Ovary (tissue), 9 donors: ENCODE results near the gene INPP5A. TPM values are rescaled to one million over a fixed set of nuclear protein-coding genes. Genes with fewer than 3 reads are reported as not detected.

Experiments
- DNase-seq, 5 donors: peaks; one replicate each; pipeline ENCODE4 v3.0.0-alpha.2; 2019 to 2020
- H3K27ac ChIP-seq, 2 donors: fragments of 200-600 bp; one replicate each; pipeline versions ENCODE4 v1.5.1 to v1.8.0; 2019 to 2022
- H3K27me3 ChIP-seq: fragments of 200-600 bp; one replicate; pipeline ENCODE4 v1.8.0; 2022
- H3K36me3 ChIP-seq: fragments of 200-600 bp; sonication (generic); one replicate; pipeline ENCODE4 v1.5.1; 2019
- H3K4me1 ChIP-seq: one replicate; pipeline ENCODE4 v1.8.1; 2013; ENCODE audit warnings: mild to moderate bottlenecking, moderate library complexity; ENCODE audit not compliant: insufficient read depth
- H3K4me3 ChIP-seq: fragments of 200-600 bp; sonication (generic); one replicate; pipeline ENCODE4 v1.5.1; 2017
- H3K9me3 ChIP-seq, 2 donors: fragments of 200-600 bp in 1 of 2; sonication (generic) in 1 of 2; one replicate each; pipeline versions ENCODE4 v1.5.1 to v1.8.1; 2013 to 2019; ENCODE audit warnings: mild to moderate bottlenecking in 1 of 2, moderate library complexity in 1 of 2
- EP300 ChIP-seq: sonication (generic); formaldehyde crosslinking; IDR thresholded peaks from one replicate; pipeline ENCODE4 v1.6.1; 2017; ENCODE audit warnings: antibody characterized with exemption
- POLR2A ChIP-seq: fragments of 450-650 bp; IDR thresholded peaks from one replicate; pipeline ENCODE4 v1.6.1; 2017; ENCODE audit warnings: antibody characterized with exemption, mild to moderate bottlenecking, moderate library complexity
- WGBS, 3 donors: extraction: QIAGEN DNeasy Blood & Tissue Kit in 1 of 3; methylation state at CpG; one replicate each; pipeline versions ENCODE4 v1.1.5 to v1.1.7; 2013 to 2017; 5-methylcytosine and 5-hydroxymethylcytosine counted together
- intact Hi-C, 4 donors: fragments of 100-400 bp; cut with DNase I; formaldehyde crosslinking; loops; one replicate each; pipeline versions ENCODE4 v1.11.0 to v1.15.1; 2022 to 2023
- polyA plus RNA-seq, 2 donors: library from polyadenylated mRNA; stranded (reverse); fragments of 200-250 nt in 1 of 2; fragments of 350-450 nt in 1 of 2; fragmentation: Illumina TruSeq in 1 of 2; extraction: RNeasy Lipid Tissue Mini Kit (QIAGEN cat#74804) in 1 of 2; gene quantifications; one replicate each; pipeline ENCODE4 v1.2.3, GENCODE V29; 2013 to 2014
- total RNA-seq, 7 donors: library from RNA; depleted of rRNA in 2 of 7; stranded (reverse); fragments of >200 nt in 2 of 7; fragmentation: NEBNext Ultra II Directional in 3 of 7; extraction: Animal tissue kit (Norgen Biotek cat#: 25700) in 3 of 7; gene quantifications; one replicate each; pipeline versions ENCODE4 v1.1.0 to v1.2.4, GENCODE V29; 2016 to 2023
- TF ChIP-seq, protein P1 (sequence below), 3 donors: fragments of 450-650 bp in 2 of 3; fragments of 200-600 bp in 1 of 3; IDR thresholded peaks; one replicate each; pipeline versions ENCODE4 v1.5.1 to v1.8.0; 2016 to 2022; ENCODE audit warnings: antibody characterized with exemption in 3 of 3, mild to moderate bottlenecking in 1 of 3
- donor health status: DM: no; HTN: no; CAD: no; lungs with moderate emphysema.
- donor health status: DM: no; HTN: no; CAD: no.
- donor health status: Bipolar disorder and iron deficiency.
- donor health status: DM: yes; HTN: yes; CAD: no.
- donor health status: DM: no; HTN: no; CAD: no.
- donor health status: DM: yes; HTN: yes; CAD: no.

INPP5A gene
- total and polyA plus RNA-seq, 9 donors, result 19.8 to 41.2 (median 35.3) TPM

DNA sequence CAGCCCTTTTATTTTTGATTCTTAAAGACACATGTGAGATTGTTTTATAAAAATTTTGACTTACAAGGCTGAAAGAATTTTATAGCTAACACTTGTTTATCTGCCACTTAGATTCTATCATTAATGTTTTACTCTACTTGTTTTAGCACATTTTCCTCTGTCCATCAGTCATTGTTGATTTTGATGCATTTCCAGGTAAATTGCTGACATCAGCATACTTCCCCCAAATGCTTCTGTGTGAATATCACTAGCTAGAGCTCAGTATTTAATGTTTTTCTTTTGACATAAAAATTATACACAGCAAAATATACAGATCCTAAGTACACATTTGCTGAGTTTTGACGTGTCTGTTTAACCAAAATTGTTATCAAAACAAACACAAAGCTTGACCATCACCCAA, 43.0 kb downstream of the INPP5A start:
- H3K4me1 ChIP-seq, result peaks cover 15% of the 10 kb centered on the region
- H3K27ac ChIP-seq, result no peak overlapping the region
- DNase-seq, result no peak
- H3K4me3 ChIP-seq, result no peak overlapping the region
- H3K9me3 ChIP-seq, result no peaks in the 10 kb centered on the region
- intact Hi-C loops, result no loop called here
- no peaks in the 10 kb centered on the region for H3K36me3 ChIP-seq
- 51 to 62% (median 51%) methylated on average over 1 of the region's 1 CpG for WGBS, 3 donors
- no peaks in the 10 kb centered on the region for H3K27me3 ChIP-seq
- no peak for TF ChIP-seq EP300
- TF ChIP-seq, protein P1, sequence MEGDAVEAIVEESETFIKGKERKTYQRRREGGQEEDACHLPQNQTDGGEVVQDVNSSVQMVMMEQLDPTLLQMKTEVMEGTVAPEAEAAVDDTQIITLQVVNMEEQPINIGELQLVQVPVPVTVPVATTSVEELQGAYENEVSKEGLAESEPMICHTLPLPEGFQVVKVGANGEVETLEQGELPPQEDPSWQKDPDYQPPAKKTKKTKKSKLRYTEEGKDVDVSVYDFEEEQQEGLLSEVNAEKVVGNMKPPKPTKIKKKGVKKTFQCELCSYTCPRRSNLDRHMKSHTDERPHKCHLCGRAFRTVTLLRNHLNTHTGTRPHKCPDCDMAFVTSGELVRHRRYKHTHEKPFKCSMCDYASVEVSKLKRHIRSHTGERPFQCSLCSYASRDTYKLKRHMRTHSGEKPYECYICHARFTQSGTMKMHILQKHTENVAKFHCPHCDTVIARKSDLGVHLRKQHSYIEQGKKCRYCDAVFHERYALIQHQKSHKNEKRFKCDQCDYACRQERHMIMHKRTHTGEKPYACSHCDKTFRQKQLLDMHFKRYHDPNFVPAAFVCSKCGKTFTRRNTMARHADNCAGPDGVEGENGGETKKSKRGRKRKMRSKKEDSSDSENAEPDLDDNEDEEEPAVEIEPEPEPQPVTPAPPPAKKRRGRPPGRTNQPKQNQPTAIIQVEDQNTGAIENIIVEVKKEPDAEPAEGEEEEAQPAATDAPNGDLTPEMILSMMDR (IDR thresholded peaks at IDR 0.05), result no peak
- no peak for TF ChIP-seq POLR2A

DNA sequence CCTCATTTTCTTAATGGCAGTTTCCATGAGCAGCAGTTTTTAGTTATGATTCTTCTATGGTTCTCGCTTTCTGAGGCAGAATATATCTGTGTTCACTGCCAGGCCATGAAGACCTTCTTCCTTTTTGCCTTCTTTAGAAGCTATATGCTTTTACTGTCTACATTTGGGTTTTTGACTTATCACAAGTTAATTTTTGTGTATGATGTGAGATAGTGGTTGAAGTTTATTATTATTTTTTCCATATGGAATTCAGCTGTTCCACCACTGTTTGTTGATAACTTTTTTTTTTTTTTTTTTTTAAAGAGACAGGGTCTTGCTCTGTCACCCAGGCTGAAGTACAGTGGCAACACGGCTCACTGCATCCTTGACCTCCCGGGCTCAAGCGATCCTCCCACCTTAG, 44.5 kb downstream of the INPP5A start:
- peaks cover 9% of the 10 kb centered on the region for H3K4me1 ChIP-seq
- TF ChIP-seq, protein P1 (IDR thresholded peaks at IDR 0.05), result no peak
- TF ChIP-seq POLR2A (no peak), EP300 (no peak)

DNA sequence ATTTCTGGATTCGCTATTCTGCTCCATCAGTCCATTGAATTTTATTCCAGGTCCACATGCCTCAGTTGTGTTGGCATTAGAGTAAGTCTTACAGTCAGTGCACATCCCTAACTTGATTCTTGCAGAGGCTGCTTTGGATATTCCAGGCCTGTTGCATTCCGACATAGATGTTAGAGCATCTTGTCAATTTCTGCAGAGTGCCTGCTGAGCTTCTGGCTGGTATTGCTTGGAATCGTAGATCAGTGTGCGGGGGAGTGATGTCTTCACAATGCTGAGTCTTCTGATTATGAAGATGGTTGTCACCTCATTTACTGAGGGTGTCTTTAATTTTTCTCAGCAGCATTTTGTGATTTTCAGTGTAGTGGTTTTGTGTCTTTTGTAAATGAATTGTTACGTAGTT, 45.2 kb downstream of the INPP5A start:
- H3K9me3 ChIP-seq, result no peaks in the 10 kb centered on the region
- no peak overlapping the region for H3K27ac ChIP-seq
- peaks cover 7% of the 10 kb centered on the region for H3K4me1 ChIP-seq
- H3K4me3 ChIP-seq, result no peak overlapping the region
- TF ChIP-seq, protein P1 (IDR thresholded peaks at IDR 0.05), result no peak
- TF ChIP-seq EP300 (no peak), POLR2A (no peak)
- intact Hi-C loops, result no loop called here
- no peaks in the 10 kb centered on the region for H3K27me3 ChIP-seq
- WGBS, 3 donors, result 84 to 87% (median 85%) methylated on average over 5 of the region's 5 CpGs
- DNase-seq, result no peak
- no peaks in the 10 kb centered on the region for H3K36me3 ChIP-seq

More for the DNA sequence above, 44.5 kb downstream of the INPP5A start:
- Histone ChIP-seq H3K9me3 (no peaks in the 10 kb centered on the region), H3K36me3 (no peaks in the 10 kb centered on the region), H3K4me3 (no peak overlapping the region), H3K27me3 (no peaks in the 10 kb centered on the region), H3K27ac (no peak overlapping the region)
- no peak for DNase-seq
- 62 to 85% (median 70%) methylated on average over 4 of the region's 4 CpGs for WGBS, 3 donors
- intact Hi-C loops, result no loop called here

DNA sequence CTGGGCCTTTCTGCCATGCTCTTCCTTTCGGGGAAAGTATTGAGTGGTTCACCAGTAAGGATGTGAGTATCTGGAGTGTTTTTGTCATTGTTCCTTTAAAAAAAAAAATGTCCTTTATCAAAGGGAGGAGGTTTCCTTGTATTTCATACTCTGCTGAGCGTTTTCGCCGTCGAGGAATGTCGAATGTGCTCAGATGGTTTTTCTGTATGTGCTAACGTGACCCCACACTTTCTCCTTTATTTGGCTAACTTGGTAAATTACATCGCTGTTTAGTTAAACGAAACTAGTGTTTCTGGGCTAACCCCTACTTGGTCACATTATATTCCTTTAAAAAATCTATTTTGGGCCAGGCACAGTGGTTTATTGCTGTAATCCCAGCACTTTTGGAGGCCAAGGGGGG, 45.9 kb downstream of the INPP5A start:
- 58 to 76% (median 67%) methylated on average over 9 of the region's 9 CpGs for WGBS, 3 donors
- Histone ChIP-seq H3K27ac (no peak overlapping the region), H3K27me3 (no peaks in the 10 kb centered on the region), H3K9me3 (no peaks in the 10 kb centered on the region), H3K36me3 (no peaks in the 10 kb centered on the region), H3K4me3 (no peak overlapping the region), H3K4me1 (peaks cover 6% of the 10 kb centered on the region)
- intact Hi-C loops, result no loop called here
- no peak for DNase-seq
- TF ChIP-seq, protein P1 (IDR thresholded peaks at IDR 0.05), result no peak
- TF ChIP-seq EP300, result no peak
- no peak for TF ChIP-seq POLR2A

DNA sequence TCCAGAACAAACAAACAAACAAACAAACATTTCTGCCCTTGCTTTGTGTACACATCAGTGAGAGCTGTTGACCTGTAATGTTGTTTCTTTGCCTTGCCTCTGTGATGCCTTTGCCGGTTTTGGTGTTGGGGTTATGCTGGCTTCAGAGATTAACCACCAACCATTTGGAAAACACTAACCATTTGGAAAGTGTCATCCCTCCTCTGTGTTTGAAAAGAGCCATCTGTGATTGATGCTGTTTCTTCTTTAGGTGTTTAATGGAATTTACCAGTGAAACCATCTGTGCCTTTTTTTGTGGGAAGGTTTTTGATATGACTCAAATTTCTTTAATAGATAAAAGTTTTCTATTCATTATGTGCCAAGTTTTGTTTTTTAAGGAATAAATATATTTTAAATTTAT, 46.5 kb downstream of the INPP5A start:
- DNase-seq, result no peak
- H3K36me3 ChIP-seq, result no peaks in the 10 kb centered on the region
- H3K9me3 ChIP-seq, result no peaks in the 10 kb centered on the region
- no peak overlapping the region for H3K27ac ChIP-seq
- TF ChIP-seq POLR2A (no peak), EP300 (no peak)
- TF ChIP-seq, protein P1 (IDR thresholded peaks at IDR 0.05), result no peak
- WGBS, 3 donors, result 19 to 48% (median 22%) methylated on average over 1 of the region's 1 CpG
- intact Hi-C loops, result no loop called here
- H3K4me1 ChIP-seq, result peaks cover 8% of the 10 kb centered on the region
- no peaks in the 10 kb centered on the region for H3K27me3 ChIP-seq
- no peak overlapping the region for H3K4me3 ChIP-seq
